Peyer's patch (tissue), 4 donors: Measurements from ENCODE around the gene PCK2.

Experiments used
- POLR2A ChIP-seq, 2 donors: fragments of 450-650 bp; IDR thresholded peaks; one replicate each; pipeline ENCODE4 v1.5.1; 2017; ENCODE audit warnings: antibody characterized with exemption in 2 of 2, mild to moderate bottlenecking in 2 of 2, moderate library complexity in 2 of 2
- TF ChIP-seq, protein P1 (sequence below), 6 experiments: fragments of 450-650 bp in 4 of 6; fragments of 200-600 bp in 2 of 6; sonication (generic) in 1 of 6; IDR thresholded peaks; one replicate each; pipeline ENCODE4 v1.5.1; 2017 to 2019; ENCODE audit warnings: antibody characterized with exemption in 6 of 6, mild to moderate bottlenecking in 3 of 6, moderate library complexity in 1 of 6

DNA sequence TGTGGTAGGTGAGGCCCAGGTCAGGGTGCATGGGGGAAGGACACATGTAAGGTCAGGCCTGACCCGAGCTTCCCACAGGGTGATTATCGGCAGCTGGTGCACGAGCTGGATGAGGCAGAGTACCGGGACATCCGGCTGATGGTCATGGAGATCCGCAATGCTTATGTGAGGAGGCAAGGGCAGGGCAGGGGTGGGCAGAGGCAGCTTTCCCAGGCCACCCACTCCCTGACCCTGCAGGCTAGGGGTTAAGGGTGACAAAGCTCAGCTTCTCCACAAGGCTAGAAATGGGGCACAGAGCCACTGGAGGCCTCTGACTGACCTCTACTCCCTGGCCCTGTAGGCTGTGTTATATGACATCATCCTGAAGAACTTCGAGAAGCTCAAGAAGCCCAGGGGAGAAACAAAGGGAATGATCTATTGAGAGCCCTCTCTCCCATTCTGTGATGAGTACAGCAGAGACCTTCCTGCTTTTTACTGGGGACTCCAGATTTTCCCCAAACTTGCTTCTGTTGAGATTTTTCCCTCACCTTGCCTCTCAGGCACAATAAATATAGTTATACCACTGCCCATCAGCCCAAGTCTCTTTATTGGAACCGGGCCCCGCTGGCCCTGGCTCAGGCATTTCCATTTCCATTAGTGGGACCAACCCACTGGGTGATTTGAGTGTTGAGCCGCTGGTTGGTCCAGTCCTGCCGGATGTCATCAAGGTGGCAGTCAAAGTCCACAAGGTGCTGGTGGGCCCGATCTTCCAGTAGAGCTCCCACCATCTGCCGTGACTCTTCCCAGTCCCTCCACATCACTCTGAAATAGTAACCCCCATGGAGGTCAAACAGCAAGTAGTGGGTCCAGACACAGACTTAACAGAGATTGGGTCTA lies 44.5 kb downstream of the PCK2 start:
- TF ChIP-seq, protein P1, sequence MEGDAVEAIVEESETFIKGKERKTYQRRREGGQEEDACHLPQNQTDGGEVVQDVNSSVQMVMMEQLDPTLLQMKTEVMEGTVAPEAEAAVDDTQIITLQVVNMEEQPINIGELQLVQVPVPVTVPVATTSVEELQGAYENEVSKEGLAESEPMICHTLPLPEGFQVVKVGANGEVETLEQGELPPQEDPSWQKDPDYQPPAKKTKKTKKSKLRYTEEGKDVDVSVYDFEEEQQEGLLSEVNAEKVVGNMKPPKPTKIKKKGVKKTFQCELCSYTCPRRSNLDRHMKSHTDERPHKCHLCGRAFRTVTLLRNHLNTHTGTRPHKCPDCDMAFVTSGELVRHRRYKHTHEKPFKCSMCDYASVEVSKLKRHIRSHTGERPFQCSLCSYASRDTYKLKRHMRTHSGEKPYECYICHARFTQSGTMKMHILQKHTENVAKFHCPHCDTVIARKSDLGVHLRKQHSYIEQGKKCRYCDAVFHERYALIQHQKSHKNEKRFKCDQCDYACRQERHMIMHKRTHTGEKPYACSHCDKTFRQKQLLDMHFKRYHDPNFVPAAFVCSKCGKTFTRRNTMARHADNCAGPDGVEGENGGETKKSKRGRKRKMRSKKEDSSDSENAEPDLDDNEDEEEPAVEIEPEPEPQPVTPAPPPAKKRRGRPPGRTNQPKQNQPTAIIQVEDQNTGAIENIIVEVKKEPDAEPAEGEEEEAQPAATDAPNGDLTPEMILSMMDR (IDR thresholded peaks at IDR 0.05) = no peak
- TF ChIP-seq POLR2A (IDR thresholded peaks at IDR 0.05) = no peak
